SK-N-SH (cell line): ENCODE results near the gene NFKBIE.

Experiments used
- CTCF ChIP-seq: fragments of 200-600 bp; sonication (generic); IDR thresholded peaks from 2 replicates; pipeline ENCODE4 v1.6.1; 2017; ENCODE audit warnings: antibody characterized with exemption, mild to moderate bottlenecking, moderate library complexity
- EP300 ChIP-seq, 2 experiments: IDR thresholded peaks; 2 replicates each; pipeline versions ENCODE4 v1.4.0 to v1.6.1; 2012; ENCODE audit warnings: borderline replicate concordance in 1 of 2, low read depth in 1 of 2, low read length in 1 of 2
- EZH2phosphoT487 ChIP-seq: fragments of 200-600 bp; sonication (generic); IDR thresholded peaks from 2 replicates; pipeline ENCODE4 v1.6.1; 2017; ENCODE audit warnings: low read depth, mixed run types, mild to moderate bottlenecking, antibody characterized with exemption, moderate library complexity, borderline replicate concordance
- IRF3 ChIP-seq: fragments of 150-350 bp; IDR thresholded peaks from 2 replicates; pipeline ENCODE4 v1.6.1; 2016; ENCODE audit warnings: mild to moderate bottlenecking, low read depth, low read length
- PBX3 ChIP-seq: IDR thresholded peaks from 2 replicates; pipeline ENCODE4; 2012
- POLR2AphosphoS5 ChIP-seq: IDR thresholded peaks from 2 replicates; pipeline ENCODE4 v1.6.1; 2012; ENCODE audit warnings: low read depth, low read length
- REST ChIP-seq: IDR thresholded peaks from 2 replicates; pipeline ENCODE4 v1.6.1; 2012; ENCODE audit warnings: mild to moderate bottlenecking, low read depth, low read length, moderate library complexity
- RFX5 ChIP-seq: IDR thresholded peaks from 2 replicates; pipeline ENCODE4 v1.6.1; 2012; ENCODE audit warnings: mild to moderate bottlenecking, improper control_type of control experiment, low read length
- SMC3 ChIP-seq: IDR thresholded peaks from 2 replicates; pipeline ENCODE4 v1.6.1; 2012; ENCODE audit warnings: low read depth, low read length, improper control_type of control experiment

GRCh38 chr6:44272529-44272928 is 7.2 kb upstream of the NFKBIE start:
- TF ChIP-seq CTCF (no peak), PBX3 (no peak), EZH2phosphoT487 (no peak), POLR2AphosphoS5 (no peak), IRF3 (no peak), EP300 (IDR thresholded peaks at IDR 0.05; ENCODE audit: borderline replicate concordance in 1 of 2, low read depth in 1 of 2, low read length in 1 of 2) (no peak), REST (no peak), RFX5 (no peak), SMC3 (no peak)
